Activated naive CD8-positive, alpha-beta T cell (primary cell): ENCODE data around the gene HLF.

Experiments used
- H3K27ac Mint-ChIP-seq: one replicate; pipeline ENCODE4 v1.8.0; 2021; ENCODE audit warnings: mixed read lengths
- H3K27me3 Mint-ChIP-seq: one replicate; pipeline ENCODE4 v1.8.0; 2021; ENCODE audit warnings: mixed read lengths
- H3K36me3 Mint-ChIP-seq: one replicate; pipeline ENCODE4 v1.8.0; 2021; ENCODE audit warnings: mixed read lengths
- H3K4me1 Mint-ChIP-seq: one replicate; pipeline ENCODE4 v1.8.0; 2021; ENCODE audit warnings: low read depth, mixed read lengths
- H3K4me3 Mint-ChIP-seq: one replicate; pipeline ENCODE4 v1.8.0; 2021; ENCODE audit warnings: mild to moderate bottlenecking, mixed read lengths
- H3K9me3 Mint-ChIP-seq: one replicate; pipeline ENCODE4 v1.8.0; 2021; ENCODE audit warnings: low read depth, mixed read lengths

Gene HLF

DNA sequence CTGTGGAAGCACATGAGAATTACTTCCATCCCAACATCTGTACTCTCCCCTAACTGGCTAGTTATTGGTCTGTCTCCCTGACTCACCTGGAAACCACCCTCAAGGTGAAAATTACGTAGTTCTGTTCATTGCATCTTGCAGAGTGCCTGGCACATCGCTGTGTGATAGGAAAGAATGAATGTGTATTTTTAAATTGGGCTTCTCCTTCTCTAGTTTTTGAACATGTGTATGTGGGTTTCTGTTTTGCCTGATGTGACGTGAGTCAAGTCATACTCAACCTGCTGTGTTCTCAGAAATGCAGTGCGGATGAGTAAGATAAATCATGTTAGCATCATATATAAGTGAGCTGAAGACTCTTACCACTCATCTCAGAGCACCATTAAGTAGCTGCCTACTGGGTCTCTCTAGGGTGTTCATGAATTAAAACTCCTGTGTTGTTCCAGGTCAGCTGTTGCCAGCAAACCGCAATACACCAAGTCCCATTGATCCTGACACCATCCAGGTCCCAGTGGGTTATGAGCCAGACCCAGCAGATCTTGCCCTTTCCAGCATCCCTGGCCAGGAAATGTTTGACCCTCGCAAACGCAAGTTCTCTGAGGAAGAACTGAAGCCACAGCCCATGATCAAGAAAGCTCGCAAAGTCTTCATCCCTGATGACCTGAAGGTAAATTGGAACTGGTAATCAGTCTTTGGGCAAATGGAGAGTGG lies 50.2 kb downstream of the HLF start:
- no peaks in the 10 kb centered on the region for H3K36me3 Mint-ChIP-seq
- no peaks in the 10 kb centered on the region for H3K9me3 Mint-ChIP-seq
- no peaks in the 10 kb centered on the region for H3K27me3 Mint-ChIP-seq
- no peaks in the 10 kb centered on the region for H3K4me1 Mint-ChIP-seq
- H3K27ac Mint-ChIP-seq, result no peak overlapping the region
- no peak overlapping the region for H3K4me3 Mint-ChIP-seq

DNA sequence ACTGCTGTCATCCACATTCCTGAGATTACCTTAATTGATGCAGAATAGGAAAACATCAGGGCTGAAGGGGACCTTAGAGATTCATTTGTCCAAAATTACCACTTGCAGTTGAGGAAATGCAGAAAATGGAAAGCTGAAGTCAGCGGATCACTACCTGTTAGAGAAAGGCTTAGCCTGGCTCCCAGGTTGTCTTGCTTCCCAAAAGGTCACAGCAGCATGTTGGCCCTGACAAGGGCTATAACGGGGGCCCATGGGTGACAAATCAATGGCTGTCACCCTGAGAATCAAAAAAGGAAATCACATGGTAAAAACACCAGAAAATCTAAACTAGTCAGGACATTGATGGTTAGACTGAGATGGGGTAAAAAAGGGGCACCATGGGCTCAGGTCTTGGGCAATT lies 51.7 kb downstream of the HLF start:
- H3K36me3 Mint-ChIP-seq, result no peaks in the 10 kb centered on the region
- H3K9me3 Mint-ChIP-seq, result no peaks in the 10 kb centered on the region
- no peaks in the 10 kb centered on the region for H3K27me3 Mint-ChIP-seq
- no peak overlapping the region for H3K4me3 Mint-ChIP-seq
- no peaks in the 10 kb centered on the region for H3K4me1 Mint-ChIP-seq
- H3K27ac Mint-ChIP-seq, result no peak overlapping the region

DNA sequence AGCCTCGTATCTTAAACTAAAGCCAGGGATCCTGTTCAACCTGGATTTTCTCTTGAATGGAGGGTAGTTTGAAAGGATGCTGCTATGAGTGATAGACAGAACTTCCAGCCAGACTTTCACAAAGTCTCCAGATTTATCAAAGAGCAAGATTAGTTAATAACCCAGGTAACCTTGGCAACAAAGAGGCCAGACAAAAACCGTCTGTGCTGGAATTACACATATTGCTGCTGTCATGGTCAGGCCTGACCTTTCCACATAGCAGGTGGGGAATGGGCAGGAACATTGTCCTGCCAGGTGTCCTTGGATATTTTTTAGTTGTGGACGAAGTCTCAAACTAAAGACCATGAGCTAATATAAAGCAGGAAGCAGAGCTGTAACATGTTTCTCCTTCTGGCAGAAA lies 52.5 kb downstream of the HLF start:
- H3K27me3 Mint-ChIP-seq, result no peaks in the 10 kb centered on the region
- no peak overlapping the region for H3K4me3 Mint-ChIP-seq
- H3K27ac Mint-ChIP-seq, result no peak overlapping the region
- no peaks in the 10 kb centered on the region for H3K4me1 Mint-ChIP-seq
- no peaks in the 10 kb centered on the region for H3K9me3 Mint-ChIP-seq
- H3K36me3 Mint-ChIP-seq, result no peaks in the 10 kb centered on the region

DNA sequence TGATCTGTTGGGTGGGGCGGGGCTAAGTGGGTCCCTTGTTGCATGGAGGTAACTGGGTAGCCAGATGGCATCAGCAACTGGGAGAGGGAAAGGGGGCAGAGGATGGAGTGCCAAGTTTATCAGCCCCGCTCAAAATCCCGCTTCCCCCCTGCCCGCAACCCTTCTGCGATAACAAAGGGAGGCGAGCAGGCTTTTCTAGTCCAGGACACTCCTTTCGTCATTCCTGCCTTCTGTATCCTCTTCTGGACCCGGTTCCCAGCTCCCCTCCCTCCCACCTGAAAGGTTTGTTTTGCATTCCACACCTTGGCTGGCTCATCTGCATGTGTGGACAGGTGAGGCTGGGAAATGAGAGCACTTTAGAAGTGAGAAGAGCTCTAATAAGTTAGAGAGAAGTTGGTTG lies 53.3 kb downstream of the HLF start:
- H3K4me1 Mint-ChIP-seq, result no peaks in the 10 kb centered on the region
- no peaks in the 10 kb centered on the region for H3K27me3 Mint-ChIP-seq
- no peak overlapping the region for H3K27ac Mint-ChIP-seq
- H3K9me3 Mint-ChIP-seq, result no peaks in the 10 kb centered on the region
- H3K4me3 Mint-ChIP-seq, result no peak overlapping the region
- H3K36me3 Mint-ChIP-seq, result no peaks in the 10 kb centered on the region

DNA sequence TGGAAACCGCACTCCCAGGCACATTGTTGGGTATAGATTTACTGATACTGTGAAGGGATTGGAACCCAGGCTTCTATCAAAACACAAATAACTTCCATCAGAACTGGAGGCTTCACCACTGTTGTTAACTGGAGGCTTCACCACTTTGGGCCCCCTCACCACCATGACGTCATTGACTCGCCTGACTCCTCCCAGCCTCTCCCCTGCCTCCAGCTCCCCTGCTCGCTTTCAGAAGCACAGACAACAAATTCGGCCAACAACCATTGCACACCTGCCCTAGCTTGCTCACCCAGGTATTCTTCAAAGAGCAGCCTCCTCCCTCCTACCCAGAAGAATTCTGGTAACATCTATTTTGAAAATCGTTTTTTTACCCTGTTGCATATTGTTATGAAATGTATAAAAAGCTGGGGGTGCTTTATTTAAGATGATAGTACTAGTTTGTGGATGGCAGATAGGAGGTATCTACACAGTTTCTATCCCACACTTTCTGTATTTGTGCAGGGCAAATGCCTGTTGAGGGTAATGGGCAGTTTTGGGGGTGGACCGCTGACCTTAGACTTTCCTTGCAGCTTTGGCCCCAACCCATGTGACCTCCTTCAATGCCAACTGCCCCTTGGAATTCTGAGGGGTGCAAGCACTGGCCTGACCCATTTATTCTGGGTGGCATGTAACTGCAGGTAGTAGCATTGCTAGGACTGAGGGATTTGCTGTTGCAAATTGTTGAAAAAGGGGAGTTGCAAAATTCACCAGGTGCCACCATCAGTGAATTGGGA lies 54.1 kb downstream of the HLF start:
- H3K4me3 Mint-ChIP-seq, result no peak overlapping the region
- no peak overlapping the region for H3K27ac Mint-ChIP-seq
- H3K9me3 Mint-ChIP-seq, result no peaks in the 10 kb centered on the region
- H3K36me3 Mint-ChIP-seq, result no peaks in the 10 kb centered on the region
- no peaks in the 10 kb centered on the region for H3K27me3 Mint-ChIP-seq
- H3K4me1 Mint-ChIP-seq, result no peaks in the 10 kb centered on the region

DNA sequence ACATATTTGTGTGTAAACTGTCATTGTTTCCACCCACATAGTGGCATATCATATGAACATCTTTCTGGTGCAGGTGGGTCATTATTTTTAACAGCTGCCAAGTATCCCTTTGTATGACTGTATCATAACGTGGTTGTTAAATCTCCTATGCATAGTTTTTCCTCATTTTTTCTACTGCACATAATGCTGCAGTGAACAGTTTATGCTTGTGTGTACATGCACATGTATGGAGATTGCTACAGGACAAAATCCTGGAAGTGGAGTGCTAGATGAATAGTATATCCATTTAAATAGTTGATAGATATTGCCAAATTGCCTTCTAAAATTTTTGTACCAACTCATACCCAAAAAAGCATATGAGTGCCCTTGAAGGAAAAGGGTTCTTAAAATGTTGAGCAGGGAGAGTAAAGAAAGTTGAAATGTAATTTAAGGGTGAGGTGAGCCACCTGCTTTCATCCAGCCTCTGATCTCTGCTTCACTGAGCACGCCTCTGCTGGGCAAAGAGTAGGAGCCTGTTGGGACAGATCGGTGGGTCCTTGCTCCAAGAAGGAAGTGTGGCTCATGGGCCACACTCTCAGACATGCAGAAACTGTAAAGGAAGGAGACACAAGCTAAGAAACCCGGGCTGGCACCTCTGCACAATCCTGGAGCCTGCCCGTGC lies 55.3 kb downstream of the HLF start:
- H3K27ac Mint-ChIP-seq, result no peak overlapping the region
- H3K36me3 Mint-ChIP-seq, result no peaks in the 10 kb centered on the region
- no peaks in the 10 kb centered on the region for H3K27me3 Mint-ChIP-seq
- H3K9me3 Mint-ChIP-seq, result no peaks in the 10 kb centered on the region
- no peak overlapping the region for H3K4me3 Mint-ChIP-seq
- no peaks in the 10 kb centered on the region for H3K4me1 Mint-ChIP-seq

DNA sequence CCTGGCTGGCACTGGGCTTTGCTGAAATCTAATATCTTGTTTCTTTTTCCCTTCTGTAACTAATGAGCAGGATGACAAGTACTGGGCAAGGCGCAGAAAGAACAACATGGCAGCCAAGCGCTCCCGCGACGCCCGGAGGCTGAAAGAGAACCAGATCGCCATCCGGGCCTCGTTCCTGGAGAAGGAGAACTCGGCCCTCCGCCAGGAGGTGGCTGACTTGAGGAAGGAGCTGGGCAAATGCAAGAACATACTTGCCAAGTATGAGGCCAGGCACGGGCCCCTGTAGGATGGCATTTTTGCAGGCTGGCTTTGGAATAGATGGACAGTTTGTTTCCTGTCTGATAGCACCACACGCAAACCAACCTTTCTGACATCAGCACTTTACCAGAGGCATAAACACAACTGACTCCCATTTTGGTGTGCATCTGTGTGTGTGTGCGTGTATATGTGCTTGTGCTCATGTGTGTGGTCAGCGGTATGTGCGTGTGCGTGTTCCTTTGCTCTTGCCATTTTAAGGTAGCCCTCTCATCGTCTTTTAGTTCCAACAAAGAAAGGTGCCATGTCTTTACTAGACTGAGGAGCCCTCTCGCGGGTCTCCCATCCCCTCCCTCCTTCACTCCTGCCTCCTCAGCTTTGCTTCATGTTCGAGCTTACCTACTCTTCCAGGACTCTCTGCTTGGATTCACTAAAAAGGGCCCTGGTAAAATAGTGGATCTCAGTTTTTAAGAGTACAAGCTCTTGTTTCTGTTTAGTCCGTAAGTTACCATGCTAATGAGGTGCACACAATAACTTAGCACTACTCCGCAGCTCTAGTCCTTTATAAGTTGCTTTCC lies 56.0 kb downstream of the HLF start:
- no peaks in the 10 kb centered on the region for H3K27me3 Mint-ChIP-seq
- H3K9me3 Mint-ChIP-seq, result no peaks in the 10 kb centered on the region
- no peak overlapping the region for H3K4me3 Mint-ChIP-seq
- H3K36me3 Mint-ChIP-seq, result no peaks in the 10 kb centered on the region
- no peaks in the 10 kb centered on the region for H3K4me1 Mint-ChIP-seq
- H3K27ac Mint-ChIP-seq, result no peak overlapping the region

DNA sequence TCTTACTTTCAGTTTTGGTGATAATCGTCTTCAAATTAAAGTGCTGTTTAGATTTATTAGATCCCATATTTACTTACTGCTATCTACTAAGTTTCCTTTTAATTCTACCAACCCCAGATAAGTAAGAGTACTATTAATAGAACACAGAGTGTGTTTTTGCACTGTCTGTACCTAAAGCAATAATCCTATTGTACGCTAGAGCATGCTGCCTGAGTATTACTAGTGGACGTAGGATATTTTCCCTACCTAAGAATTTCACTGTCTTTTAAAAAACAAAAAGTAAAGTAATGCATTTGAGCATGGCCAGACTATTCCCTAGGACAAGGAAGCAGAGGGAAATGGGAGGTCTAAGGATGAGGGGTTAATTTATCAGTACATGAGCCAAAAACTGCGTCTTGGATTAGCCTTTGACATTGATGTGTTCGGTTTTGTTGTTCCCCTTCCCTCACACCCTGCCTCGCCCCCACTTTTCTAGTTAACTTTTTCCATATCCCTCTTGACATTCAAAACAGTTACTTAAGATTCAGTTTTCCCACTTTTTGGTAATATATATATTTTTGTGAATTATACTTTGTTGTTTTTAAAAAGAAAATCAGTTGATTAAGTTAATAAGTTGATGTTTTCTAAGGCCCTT lies 56.8 kb downstream of the HLF start:
- no peaks in the 10 kb centered on the region for H3K4me1 Mint-ChIP-seq
- no peaks in the 10 kb centered on the region for H3K27me3 Mint-ChIP-seq
- H3K4me3 Mint-ChIP-seq, result no peak overlapping the region
- no peaks in the 10 kb centered on the region for H3K9me3 Mint-ChIP-seq
- H3K27ac Mint-ChIP-seq, result no peak overlapping the region
- no peaks in the 10 kb centered on the region for H3K36me3 Mint-ChIP-seq

DNA sequence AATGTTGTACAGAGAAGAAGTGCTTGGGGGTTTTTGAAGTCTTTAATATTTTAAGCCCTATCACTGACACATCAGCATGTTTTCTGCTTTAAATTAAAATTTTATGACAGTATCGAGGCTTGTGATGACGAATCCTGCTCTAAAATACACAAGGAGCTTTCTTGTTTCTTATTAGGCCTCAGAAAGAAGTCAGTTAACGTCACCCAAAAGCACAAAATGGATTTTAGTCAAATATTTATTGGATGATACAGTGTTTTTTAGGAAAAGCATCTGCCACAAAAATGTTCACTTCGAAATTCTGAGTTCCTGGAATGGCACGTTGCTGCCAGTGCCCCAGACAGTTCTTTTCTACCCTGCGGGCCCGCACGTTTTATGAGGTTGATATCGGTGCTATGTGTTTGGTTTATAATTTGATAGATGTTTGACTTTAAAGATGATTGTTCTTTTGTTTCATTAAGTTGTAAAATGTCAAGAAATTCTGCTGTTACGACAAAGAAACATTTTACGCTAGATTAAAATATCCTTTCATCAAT lies 57.8 kb downstream of the HLF start:
- Mint-ChIP-seq H3K4me1 (no peaks in the 10 kb centered on the region), H3K4me3 (no peak overlapping the region), H3K9me3 (no peaks in the 10 kb centered on the region), H3K36me3 (no peaks in the 10 kb centered on the region), H3K27ac (no peak overlapping the region), H3K27me3 (no peaks in the 10 kb centered on the region)

DNA sequence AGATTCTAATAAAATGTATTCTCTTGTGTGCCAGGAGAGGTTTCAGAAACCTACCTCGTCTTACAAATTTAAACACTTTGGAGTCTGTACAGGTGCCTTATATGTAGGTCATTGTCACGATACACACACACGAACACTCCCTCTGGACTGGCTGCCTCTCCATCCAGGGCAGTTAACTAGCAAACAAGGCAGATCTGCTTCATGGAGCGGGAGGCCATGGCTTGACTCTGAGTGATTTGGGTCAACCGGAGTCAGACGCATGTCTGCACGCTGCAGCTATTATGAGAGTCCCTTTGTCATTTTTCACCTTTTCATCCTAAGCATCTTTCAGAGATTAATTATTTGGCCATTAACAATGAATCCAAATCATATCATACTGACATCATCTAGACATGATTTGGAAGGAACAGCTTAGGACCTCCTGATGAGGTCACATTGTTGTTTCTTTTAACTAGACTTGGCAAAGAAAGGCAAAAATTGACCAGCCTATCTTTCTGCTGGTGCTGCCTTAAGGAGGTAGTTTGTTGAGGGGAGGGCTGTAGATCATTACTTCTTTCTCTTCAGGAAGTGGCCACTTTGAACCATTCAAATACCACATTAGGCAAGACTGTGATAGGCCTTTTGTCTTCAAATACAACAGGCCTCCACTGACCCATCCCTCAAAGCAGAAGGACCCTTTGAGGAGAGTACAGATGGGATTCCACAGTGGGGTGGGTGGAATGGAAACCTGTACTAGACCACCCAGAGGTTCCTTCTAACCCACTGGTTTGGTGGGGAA lies 58.9 kb downstream of the HLF start:
- Mint-ChIP-seq H3K27me3 (no peaks in the 10 kb centered on the region), H3K4me1 (no peaks in the 10 kb centered on the region), H3K27ac (no peak overlapping the region), H3K9me3 (no peaks in the 10 kb centered on the region), H3K36me3 (peaks cover 3% of the 10 kb centered on the region), H3K4me3 (no peak overlapping the region)

DNA sequence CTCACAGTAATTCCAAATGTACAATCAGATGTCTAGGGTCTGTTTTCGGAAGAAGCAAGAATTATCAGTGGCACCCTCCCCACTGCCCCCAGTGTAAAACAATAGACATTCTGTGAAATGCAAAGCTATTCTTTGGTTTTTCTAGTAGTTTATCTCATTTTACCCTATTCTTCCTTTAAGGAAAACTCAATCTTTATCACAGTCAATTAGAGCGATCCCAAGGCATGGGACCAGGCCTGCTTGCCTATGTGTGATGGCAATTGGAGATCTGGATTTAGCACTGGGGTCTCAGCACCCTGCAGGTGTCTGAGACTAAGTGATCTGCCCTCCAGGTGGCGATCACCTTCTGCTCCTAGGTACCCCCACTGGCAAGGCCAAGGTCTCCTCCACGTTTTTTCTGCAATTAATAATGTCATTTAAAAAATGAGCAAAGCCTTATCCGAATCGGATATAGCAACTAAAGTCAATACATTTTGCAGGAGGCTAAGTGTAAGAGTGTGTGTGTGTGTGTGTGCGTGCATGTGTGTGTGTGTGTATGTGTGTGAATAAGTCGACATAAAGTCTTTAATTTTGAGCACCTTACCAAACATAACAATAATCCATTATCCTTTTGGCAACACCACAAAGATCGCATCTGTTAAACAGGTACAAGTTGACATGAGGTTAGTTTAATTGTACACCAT lies 59.7 kb downstream of the HLF start:
- no peaks in the 10 kb centered on the region for H3K9me3 Mint-ChIP-seq
- peaks cover 3% of the 10 kb centered on the region for H3K36me3 Mint-ChIP-seq
- H3K27ac Mint-ChIP-seq, result no peak overlapping the region

DNA sequence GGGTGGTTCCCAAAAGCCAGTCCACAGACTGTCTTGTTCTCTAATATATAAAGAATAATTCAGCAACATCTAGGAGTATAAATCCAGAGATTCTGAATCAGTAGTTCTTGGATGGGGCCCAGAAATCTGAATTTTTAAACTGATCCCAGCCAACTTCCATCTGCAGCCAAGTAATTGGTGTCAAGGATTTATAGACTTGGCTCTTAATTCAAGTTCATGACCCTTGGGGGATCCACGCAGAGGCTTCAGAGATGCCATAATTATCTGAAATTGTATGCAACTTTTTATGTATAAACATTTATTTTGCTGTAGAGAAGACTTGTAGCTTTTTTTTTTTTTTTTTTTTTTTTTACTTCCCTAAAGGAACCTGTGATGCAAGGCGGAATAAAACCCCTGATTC lies 60.6 kb downstream of the HLF start:
- Mint-ChIP-seq H3K9me3 (no peaks in the 10 kb centered on the region), H3K27me3 (no peaks in the 10 kb centered on the region), H3K4me1 (no peaks in the 10 kb centered on the region), H3K4me3 (no peak overlapping the region), H3K27ac (no peak overlapping the region), H3K36me3 (peaks cover 3% of the 10 kb centered on the region)

More for the DNA sequence above, 59.7 kb downstream of the HLF start:
- no peaks in the 10 kb centered on the region for H3K4me1 Mint-ChIP-seq
- no peak overlapping the region for H3K4me3 Mint-ChIP-seq
- no peaks in the 10 kb centered on the region for H3K27me3 Mint-ChIP-seq

DNA sequence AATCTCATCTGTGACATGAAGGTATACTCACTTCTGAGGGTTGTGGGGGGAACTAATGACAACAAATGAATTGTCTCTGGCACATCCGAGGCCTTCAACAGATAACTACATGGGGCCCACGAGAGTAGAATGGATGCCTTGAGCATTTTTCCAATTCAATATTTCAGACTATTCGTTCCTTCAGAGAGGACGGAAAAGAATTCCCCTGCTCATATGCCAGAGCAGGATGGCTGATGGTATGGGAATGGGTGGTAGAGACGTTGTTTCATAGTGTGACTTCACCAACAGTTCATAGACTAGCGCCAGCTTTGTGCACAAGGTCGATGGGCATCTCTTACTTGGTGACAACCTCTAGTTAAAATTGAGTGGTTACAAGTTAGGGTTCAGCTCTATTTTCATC lies 61.3 kb downstream of the HLF start:
- H3K36me3 Mint-ChIP-seq, result peaks cover 3% of the 10 kb centered on the region
- no peaks in the 10 kb centered on the region for H3K4me1 Mint-ChIP-seq
- H3K9me3 Mint-ChIP-seq, result no peaks in the 10 kb centered on the region
- H3K4me3 Mint-ChIP-seq, result no peak overlapping the region
- H3K27ac Mint-ChIP-seq, result no peak overlapping the region
- H3K27me3 Mint-ChIP-seq, result no peaks in the 10 kb centered on the region
